ENCODE data around the gene UBE2E1.
A peak's percentile ranks its signal among the peaks of the same experiment; 100 is the strongest.

- TF ChIP-seq CTCF (IDR thresholded peaks at IDR 0.05; ENCODE audit: low read length) (peak; percentile 43), EZH2 (IDR thresholded peaks at IDR 0.05; ENCODE audit: borderline replicate concordance, low read length) (no peak)
Measured at GRCh38 chr3:23800731-23801130, 5.0 kb upstream of the UBE2E1 start.
